Adrenal gland (tissue), 5 donors: Measurements from ENCODE around the gene RNU6-7.

ENCODE experiments used
- POLR2A ChIP-seq, 2 donors: fragments of 450-650 bp; IDR thresholded peaks; one replicate each; pipeline ENCODE4 v1.6.1; 2017; ENCODE audit warnings: antibody characterized with exemption in 2 of 2, mild to moderate bottlenecking in 2 of 2, moderate library complexity in 1 of 2
- TF ChIP-seq, protein P1 (sequence below), 6 experiments: fragments of 450-650 bp in 4 of 6; fragments of 200-600 bp in 2 of 6; sonication (generic) in 1 of 6; IDR thresholded peaks; 1 replicate in 5 of 6; 2 replicates in 1 of 6; pipeline versions ENCODE4 v1.5.1 to v1.8.0; 2016 to 2021; ENCODE audit warnings: antibody characterized with exemption in 6 of 6, mild to moderate bottlenecking in 2 of 6, moderate library complexity in 1 of 6
- donor health status: DM: no; HTN: no; CAD: no.

DNA sequence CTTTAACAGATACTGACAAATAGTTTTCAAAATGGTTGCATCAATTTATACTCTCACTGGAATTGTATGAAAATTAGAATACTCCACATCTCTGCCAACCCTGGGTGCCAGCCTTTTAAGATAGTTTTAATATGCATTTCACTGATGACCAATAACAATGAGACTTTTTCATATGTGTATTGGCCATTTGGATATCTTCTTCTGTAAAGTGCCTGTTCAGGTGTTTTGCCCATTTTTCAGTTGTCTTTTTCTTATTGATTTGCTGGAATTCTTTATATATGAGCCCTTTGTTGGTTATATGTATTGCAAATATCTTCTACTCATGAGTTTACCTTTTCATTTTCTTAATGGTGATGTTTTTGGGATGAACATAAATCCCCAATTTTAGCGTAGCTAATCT lies 16.7 kb upstream of the RNU6-7 start:
- no peak for TF ChIP-seq POLR2A (IDR thresholded peaks at IDR 0.05)
- TF ChIP-seq, protein P1, sequence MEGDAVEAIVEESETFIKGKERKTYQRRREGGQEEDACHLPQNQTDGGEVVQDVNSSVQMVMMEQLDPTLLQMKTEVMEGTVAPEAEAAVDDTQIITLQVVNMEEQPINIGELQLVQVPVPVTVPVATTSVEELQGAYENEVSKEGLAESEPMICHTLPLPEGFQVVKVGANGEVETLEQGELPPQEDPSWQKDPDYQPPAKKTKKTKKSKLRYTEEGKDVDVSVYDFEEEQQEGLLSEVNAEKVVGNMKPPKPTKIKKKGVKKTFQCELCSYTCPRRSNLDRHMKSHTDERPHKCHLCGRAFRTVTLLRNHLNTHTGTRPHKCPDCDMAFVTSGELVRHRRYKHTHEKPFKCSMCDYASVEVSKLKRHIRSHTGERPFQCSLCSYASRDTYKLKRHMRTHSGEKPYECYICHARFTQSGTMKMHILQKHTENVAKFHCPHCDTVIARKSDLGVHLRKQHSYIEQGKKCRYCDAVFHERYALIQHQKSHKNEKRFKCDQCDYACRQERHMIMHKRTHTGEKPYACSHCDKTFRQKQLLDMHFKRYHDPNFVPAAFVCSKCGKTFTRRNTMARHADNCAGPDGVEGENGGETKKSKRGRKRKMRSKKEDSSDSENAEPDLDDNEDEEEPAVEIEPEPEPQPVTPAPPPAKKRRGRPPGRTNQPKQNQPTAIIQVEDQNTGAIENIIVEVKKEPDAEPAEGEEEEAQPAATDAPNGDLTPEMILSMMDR (IDR thresholded peaks at IDR 0.05): no peak
